Osteocyte (in vitro differentiated cells): ENCODE measurements around the gene SLC1A2. TPM values are rescaled to one million over a fixed set of nuclear protein-coding genes. Genes with fewer than 3 reads are reported as not detected.

Source experiments
- DNase-seq: peaks from one replicate; pipeline ENCODE4 v3.0.0; 2021; ENCODE audit warnings: mixed read lengths; ENCODE audit not compliant: unreplicated experiment; ENCODE audit errors: extremely low spot score
- H3K27ac Mint-ChIP-seq: one replicate; pipeline ENCODE4 v1.8.0; 2021; ENCODE audit warnings: mild to moderate bottlenecking, mixed read lengths; ENCODE audit not compliant: unreplicated experiment
- H3K27me3 Mint-ChIP-seq: one replicate; pipeline ENCODE4 v1.8.0; 2021; ENCODE audit warnings: mixed read lengths; ENCODE audit not compliant: unreplicated experiment
- H3K36me3 Mint-ChIP-seq: one replicate; pipeline ENCODE4 v1.8.0; 2021; ENCODE audit warnings: mixed read lengths; ENCODE audit not compliant: unreplicated experiment
- H3K4me1 Mint-ChIP-seq: one replicate; pipeline ENCODE4 v1.8.0; 2021; ENCODE audit warnings: mixed read lengths; ENCODE audit not compliant: unreplicated experiment
- H3K4me3 Mint-ChIP-seq: one replicate; pipeline ENCODE4 v1.8.0; 2021; ENCODE audit warnings: mild to moderate bottlenecking, moderate library complexity, mixed read lengths; ENCODE audit not compliant: unreplicated experiment
- H3K9me3 Mint-ChIP-seq: one replicate; pipeline ENCODE4 v1.8.0; 2021; ENCODE audit warnings: mixed read lengths; ENCODE audit not compliant: unreplicated experiment
- CTCF ChIP-seq: fragments of 200-600 bp; sonication (generic); IDR thresholded peaks from 2 replicates; pipeline ENCODE4 v1.5.0; 2021; ENCODE audit warnings: antibody characterized with exemption, mild to moderate bottlenecking, moderate library complexity
- total RNA-seq: library from RNA; stranded (reverse); gene quantifications from 2 replicates; pipeline ENCODE4 v1.2.1, GENCODE V29; 2021

The SLC1A2 gene
- total RNA-seq, 1 donor from 2014 or later = 0.32 TPM

DNA sequence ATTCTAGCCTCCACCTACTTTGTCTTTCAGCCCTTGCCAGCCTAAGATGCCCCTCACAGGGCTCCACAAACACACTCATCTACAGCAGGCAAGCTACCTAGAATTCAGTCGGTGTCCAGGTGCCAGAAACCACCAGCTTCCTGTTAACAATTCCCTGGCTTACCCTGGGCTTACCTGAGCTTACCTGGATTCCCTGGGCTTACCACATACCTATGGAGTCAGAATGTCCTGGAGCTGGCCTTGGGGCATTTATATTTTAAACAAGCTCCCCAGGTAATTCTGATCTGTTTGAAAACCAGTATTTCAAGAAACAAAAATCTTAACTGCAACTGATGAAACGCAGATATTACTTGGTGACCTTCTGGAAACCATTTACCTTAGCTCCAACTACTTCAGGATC, 123.6 kb downstream of the SLC1A2 start:
- H3K27me3 Mint-ChIP-seq = peaks cover 2% of the 10 kb centered on the region

DNA sequence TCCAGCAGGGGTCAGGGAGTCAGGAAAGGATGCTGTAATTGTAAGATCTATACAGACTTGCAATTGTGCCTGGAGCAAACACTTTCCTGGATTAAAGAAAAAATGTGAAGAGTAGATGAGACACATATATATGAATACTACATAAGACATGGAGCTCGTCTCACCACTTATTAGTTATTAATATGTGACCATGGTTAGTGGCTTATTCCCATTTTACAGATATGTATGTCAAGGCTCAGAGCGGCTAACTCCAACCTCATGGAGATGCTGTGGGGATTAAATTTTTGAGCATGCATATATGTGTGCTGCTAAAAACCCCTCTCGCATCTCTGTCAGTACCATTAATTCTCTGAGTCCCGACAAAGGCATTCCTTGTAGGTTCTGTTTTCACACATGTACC, 125.7 kb downstream of the SLC1A2 start:
- no peak for TF ChIP-seq CTCF
- Mint-ChIP-seq H3K4me1 (peaks cover 24% of the 10 kb centered on the region), H3K27me3 (peaks cover 2% of the 10 kb centered on the region), H3K9me3 (no peaks in the 10 kb centered on the region), H3K27ac (no peak overlapping the region), H3K4me3 (no peak overlapping the region), H3K36me3 (no peaks in the 10 kb centered on the region)
- no peak for DNase-seq

More for the DNA sequence above, 123.6 kb downstream of the SLC1A2 start:
- TF ChIP-seq CTCF = no peak
- Mint-ChIP-seq H3K36me3 (no peaks in the 10 kb centered on the region), H3K27ac (no peak overlapping the region), H3K4me3 (no peak overlapping the region), H3K4me1 (peaks cover 6% of the 10 kb centered on the region), H3K9me3 (no peaks in the 10 kb centered on the region)
- DNase-seq = no peak

- TF ChIP-seq CTCF = no peak
- Mint-ChIP-seq H3K27ac (no peak overlapping the region), H3K4me1 (peaks cover 24% of the 10 kb centered on the region), H3K27me3 (peaks cover 2% of the 10 kb centered on the region), H3K4me3 (no peak overlapping the region), H3K36me3 (no peaks in the 10 kb centered on the region), H3K9me3 (no peaks in the 10 kb centered on the region)
- DNase-seq = no peak
These were observed 126.3 kb downstream of the SLC1A2 start for GRCh38 chr11:35293035-35293434.

DNA sequence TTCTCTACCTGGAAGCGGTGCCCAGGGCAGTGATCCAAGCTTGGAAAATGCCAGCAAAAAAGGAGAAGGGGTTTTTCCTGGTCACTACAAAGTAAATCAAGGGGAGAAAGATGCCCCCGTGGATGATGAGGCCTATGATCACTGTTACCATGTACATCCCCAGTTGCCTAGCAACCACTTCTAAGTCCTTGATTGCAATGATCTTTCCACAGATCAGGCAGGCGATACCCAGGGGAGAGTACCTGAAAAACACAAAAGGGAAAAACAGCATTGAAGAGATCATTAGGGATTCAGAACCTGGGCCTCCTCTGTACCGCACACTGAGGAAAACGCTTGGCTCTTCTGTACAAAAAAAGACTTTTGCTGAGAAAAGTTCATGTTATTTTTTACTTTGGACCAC, 127.1 kb downstream of the SLC1A2 start:
- TF ChIP-seq CTCF = no peak
- Mint-ChIP-seq H3K9me3 (no peaks in the 10 kb centered on the region), H3K27ac (no peak overlapping the region), H3K4me1 (peaks cover 24% of the 10 kb centered on the region), H3K36me3 (no peaks in the 10 kb centered on the region), H3K27me3 (peaks cover under 1% of the 10 kb centered on the region), H3K4me3 (no peak overlapping the region)
- DNase-seq = no peak

GRCh38 chr11:35290876-35291275, 128.5 kb downstream of the SLC1A2 start:
- H3K9me3 Mint-ChIP-seq = no peaks in the 10 kb centered on the region
- no peaks in the 10 kb centered on the region for H3K27me3 Mint-ChIP-seq
- TF ChIP-seq CTCF = no peak
- peak; percentile 30 for DNase-seq
- no peak overlapping the region for H3K4me3 Mint-ChIP-seq
- H3K36me3 Mint-ChIP-seq = no peaks in the 10 kb centered on the region
- no peak overlapping the region for H3K27ac Mint-ChIP-seq
- H3K4me1 Mint-ChIP-seq = peaks cover 24% of the 10 kb centered on the region
